ENCODE measurements around the gene PIGV.
A peak's percentile ranks its signal among the peaks of the same experiment; 100 is the strongest.
"Not testable (repeated sequence)": the region's sequence is repeated elsewhere in the genome, so short reads cannot be mapped to it uniquely, and the experiment has no call there.

Gene PIGV

DNA sequence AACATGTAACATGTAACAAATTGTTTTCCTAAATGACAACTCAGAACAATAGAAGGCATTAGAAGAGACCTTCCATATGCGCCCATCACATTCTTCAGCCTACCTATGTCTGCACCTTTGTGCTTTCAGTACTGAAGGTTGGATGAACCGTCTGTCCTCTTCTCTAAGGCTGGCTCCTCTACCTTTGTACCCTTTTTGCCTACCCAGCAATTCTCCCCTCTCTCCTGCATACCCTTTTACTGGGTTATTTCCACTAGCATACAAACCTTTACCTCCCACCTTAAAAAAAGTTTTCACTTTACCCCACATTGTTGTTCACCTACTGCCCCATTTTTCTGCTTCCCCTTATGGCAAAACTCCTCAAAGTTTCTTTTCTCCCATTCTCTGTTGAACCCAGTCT, 5.2 kb downstream of the PIGV start:
- no peak for DNase-seq (ENCODE audit: low spot score)

DNA sequence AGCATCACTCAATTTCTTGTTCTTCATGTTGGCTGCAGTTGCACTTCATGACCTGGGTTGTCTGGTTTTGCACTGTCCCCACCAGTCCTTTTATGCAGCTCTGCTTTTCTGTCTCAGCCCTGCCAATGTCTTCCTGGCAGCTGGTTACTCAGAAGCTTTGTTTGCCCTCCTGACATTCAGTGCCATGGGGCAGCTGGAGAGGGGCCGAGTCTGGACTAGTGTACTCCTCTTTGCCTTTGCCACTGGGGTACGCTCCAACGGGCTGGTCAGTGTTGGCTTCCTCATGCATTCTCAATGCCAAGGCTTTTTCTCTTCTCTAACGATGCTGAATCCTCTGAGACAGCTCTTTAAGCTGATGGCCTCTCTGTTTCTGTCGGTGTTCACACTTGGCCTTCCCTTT, 6.6 kb downstream of the PIGV start:
- DNase-seq (ENCODE audit: low spot score): no peak

- DNase-seq (ENCODE audit: low spot score): no peak
Observed at GRCh38 chr1:26797627-26798026, 9.9 kb downstream of the PIGV start.

- no peak for DNase-seq (ENCODE audit: low spot score)
Observed at GRCh38 chr1:26799479-26800142, 11.9 kb downstream of the PIGV start.

- DNase-seq (ENCODE audit: low spot score): not testable (repeated sequence)
Observed at GRCh38 chr1:26803932-26804331, 16.2 kb downstream of the PIGV start.

- peak; percentile 79 for DNase-seq (ENCODE audit: low spot score)
Observed at GRCh38 chr1:26810105-26810504, 22.4 kb downstream of the PIGV start.

- no peak for DNase-seq (ENCODE audit: low spot score)
Observed at GRCh38 chr1:26811057-26811456, 23.3 kb downstream of the PIGV start.

DNA sequence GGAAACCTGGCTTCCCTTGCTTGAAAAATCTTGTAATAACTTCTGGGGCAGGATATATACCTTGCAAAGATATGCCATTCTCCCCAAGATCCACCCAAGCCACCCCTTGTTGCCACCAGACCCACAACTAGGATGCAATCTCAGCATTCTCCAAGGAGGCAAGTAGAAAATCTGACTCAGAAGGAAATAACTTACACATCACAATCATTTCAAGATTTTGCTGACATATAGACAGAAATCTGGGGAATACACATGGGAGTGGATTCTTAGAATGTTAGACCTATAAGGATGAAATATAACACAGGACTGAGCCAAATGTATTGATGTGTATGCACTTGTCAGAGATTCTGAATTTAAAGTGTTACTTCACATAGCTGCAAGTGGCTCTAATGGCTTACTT, 24.0 kb downstream of the PIGV start:
- no peak for DNase-seq (ENCODE audit: low spot score)

DNA sequence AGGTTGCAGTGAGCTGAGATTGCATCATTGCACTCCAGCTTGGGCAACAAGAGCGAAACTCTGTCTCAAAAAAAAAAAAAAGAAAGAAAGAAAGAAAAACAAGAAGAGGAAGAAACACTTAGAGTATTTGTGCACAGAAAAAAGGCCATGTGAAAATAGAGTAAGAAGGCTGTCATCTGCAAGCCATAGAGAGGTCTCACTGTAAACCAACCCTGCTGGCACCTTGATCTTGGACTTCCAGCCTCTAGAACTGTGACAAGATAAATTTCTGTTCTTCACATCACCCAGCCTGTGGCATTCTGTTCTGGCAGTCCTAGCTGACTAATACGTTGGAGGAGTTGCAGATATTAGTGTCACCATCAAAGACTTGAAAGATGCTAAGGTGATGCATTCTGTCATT, 26.6 kb downstream of the PIGV start:
- DNase-seq (ENCODE audit: low spot score): no peak

DNA sequence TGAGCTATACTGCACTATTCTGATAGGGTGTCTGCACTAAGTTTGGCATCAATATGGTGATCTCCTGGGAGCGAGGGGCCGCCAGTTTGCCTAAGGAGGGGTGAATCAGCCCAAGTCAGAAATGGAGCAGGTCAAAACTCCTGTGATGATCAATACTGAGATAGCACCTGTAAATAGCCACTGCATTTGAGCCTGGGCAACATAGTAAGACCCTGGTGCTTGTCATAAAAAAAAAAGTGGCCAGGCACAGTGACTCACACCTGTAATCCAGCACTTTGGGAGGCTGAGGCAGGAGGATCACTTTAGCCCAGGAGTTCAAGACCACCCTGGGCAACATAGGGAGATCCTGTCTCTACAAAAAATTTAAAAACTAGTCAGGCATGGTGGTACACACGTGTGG, 27.1 kb downstream of the PIGV start:
- DNase-seq (ENCODE audit: low spot score): no peak

DNA sequence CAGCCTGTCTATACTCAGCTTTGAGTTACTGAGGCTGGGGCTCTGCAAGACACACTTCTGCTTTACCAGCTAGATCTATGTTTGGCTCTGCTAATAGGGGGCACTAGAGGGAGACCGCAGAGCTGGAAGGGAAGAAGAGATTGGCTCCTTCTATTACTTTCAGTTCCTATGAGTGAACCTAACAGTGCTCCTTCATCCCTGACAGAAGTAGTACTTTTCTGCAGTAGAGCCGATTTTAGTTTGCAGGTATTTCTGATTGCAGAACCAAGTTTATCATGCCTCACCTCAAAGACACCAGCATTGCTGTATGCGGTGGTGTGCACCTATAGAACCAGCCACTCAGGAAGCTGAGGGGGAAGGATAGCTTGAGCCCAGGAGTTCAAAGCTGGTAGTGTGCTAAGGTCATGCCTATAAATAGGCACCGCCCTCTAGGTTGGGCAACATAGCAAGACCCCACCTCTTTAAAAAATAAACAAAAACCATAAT, 33.1 kb downstream of the PIGV start:
- DNase-seq (ENCODE audit: low spot score): no peak

DNA sequence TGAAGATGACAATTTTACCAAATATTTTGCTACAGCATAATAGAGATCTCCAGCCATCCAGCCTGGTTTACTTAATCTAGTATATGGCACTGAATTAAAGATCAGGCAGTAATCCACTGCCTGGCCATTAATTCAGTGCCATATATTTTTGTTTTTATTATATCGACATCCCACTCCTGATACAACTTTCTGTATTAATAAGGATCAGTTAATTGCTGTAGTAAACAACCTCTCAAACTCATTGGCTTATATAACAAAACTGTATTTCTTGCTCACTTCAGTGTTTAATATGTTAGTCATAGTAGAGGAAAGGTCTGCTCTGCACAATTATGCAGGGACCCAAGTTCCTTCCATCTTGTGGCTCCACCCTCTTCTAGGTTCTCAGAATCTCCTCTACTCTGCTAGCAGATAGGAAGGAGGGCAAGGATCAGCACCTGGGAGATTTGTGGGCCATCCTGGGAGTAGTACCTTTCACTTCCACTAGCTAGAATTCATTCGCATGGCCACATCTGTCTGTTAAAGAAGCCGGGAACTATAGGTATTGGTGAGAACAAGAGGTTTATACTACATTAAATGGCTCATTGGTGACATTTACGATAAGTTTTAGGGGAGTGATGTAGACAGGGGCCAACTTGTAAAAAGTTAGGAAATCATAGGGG, 35.1 kb downstream of the PIGV start:
- no peak for DNase-seq (ENCODE audit: low spot score)

GRCh38 chr1:26824731-26825130, 37.0 kb downstream of the PIGV start:
- DNase-seq (ENCODE audit: low spot score): no peak

- peak; percentile 44 for DNase-seq (ENCODE audit: low spot score)
Observed at GRCh38 chr1:26826261-26827105, 38.7 kb downstream of the PIGV start, which contains the start of gene ZDHHC18. ZDHHC18 (plus strand) TSS chr1:26826688; CDS start chr1:26826805, 117 bp downstream.

DNA sequence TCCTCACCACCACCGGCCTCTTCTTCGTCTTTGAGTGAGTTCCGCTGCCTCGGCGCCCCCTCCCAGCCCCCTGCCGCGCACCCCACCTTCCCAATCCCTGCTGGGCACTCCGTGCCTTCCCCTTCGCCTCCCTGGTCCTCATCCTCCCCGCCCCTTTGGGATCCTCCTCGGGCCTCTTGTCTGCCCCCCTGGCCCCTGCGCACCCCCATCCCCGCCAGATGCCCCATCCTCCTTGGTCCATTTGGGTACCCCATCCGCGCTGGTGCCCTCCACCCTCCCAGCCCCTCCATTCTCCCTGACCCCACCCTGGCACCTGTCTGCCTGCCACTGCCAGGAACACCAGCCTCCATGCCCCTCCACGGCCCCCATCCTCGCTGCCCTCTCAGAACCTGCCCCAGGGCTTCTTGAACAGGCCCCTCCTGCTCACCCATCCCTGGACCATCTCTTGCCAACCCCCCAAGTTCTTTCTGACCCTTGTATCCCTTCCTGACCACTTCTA, 39.4 kb downstream of the PIGV start:
- DNase-seq (ENCODE audit: low spot score): no peak

GRCh38 chr1:26827663-26828062, 39.9 kb downstream of the PIGV start:
- DNase-seq (ENCODE audit: low spot score): no peak

GRCh38 chr1:26828411-26828991, 40.8 kb downstream of the PIGV start:
- no peak for DNase-seq (ENCODE audit: low spot score)

DNA sequence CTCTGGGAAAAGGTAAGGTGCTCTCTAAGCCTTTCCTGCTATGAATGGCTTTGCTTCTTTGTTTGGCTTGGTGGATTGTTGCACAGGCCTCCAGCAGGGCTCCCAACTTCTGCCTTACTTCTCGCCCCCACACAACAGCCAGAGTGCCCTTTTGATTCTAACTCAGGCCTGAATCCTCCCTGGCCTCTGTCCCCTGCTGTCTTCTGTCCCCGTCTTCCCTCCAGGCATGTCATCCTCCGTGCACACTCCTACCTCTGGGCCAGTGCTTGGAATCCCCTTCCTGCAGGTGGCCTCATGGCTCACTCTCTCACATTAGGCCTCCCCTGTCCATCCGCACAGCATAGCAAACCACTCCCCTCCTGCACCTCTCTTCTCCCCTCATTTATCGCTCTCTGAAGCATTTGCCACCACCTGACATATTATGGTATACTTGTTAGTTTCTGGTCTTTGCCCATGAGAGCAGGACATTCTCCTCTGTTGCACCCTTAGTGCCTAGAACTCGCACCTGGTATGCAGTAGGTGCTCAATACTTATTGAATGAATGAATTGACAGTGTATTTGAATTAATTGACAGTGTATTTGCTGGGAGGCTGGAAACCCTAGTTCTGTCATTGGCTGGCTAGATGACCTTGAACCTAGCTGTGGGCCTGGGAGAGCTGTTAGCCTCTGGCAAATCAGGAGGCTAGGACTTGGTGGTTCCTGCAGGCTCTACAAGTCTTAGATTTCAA, 41.6 kb downstream of the PIGV start:
- no peak for DNase-seq (ENCODE audit: low spot score)

- DNase-seq (ENCODE audit: low spot score): no peak
Observed at GRCh38 chr1:26831059-26831458, 43.3 kb downstream of the PIGV start.

GRCh38 chr1:26831546-26832248, 43.9 kb downstream of the PIGV start:
- no peak for DNase-seq (ENCODE audit: low spot score)
